Cardiac ventricle fibroblast (primary cell): ENCODE data around the gene USPL1. TPM values are rescaled to one million over a fixed set of nuclear protein-coding genes. Genes with fewer than 3 reads are reported as not detected.

Experiments used
- total RNA-seq: library from RNA; depleted of rRNA; stranded (reverse); fragments of >200 nt; gene quantifications from 2 replicates; pipeline ENCODE4 v1.2.3, GENCODE V29; 2015

USPL1 gene
- total RNA-seq: 12.3 and 18.6 TPM in 2 replicates

GRCh38 chr13:30617315-30618185 lies at the start of gene USPL1:
USPL1 (plus strand) TSS chr13:30617920; CDS start chr13:30621141, 3,221 bp downstream.

Other genes with a start within 250 kb of the USPL1 start
- gene UBE2L5, start 195.4 kb upstream of the USPL1 start, total RNA-seq: not detected in 2 replicates
- gene HMGB1, start 152.0 kb upstream of the USPL1 start, total RNA-seq: 169 and 170 TPM in 2 replicates
- 0.25 and 1.1 TPM in 2 replicates for gene ALOX5AP, start 117.6 kb downstream of the USPL1 start, total RNA-seq